HepG2 (cell line): ENCODE data around the gene NDUFAF5. TPM values are rescaled to one million over a fixed set of nuclear protein-coding genes. Genes with fewer than 3 reads are reported as not detected.
A peak's percentile ranks its signal among the peaks of the same experiment; 100 is the strongest.

Experiments
- BCL6 ChIP-seq: IDR thresholded peaks from 2 replicates; pipeline ENCODE4 v1.6.1; 2016; ENCODE audit warnings: missing genetic modification reagents, missing compliant biosample characterization
- CREB1 ChIP-seq, 2 experiments: fragments of 450-650 bp in 1 of 2; IDR thresholded peaks; 2 replicates each; pipeline ENCODE4 v1.6.1; 2016 to 2017; ENCODE audit warnings: control low read depth in 1 of 2, mild to moderate bottlenecking in 1 of 2, missing compliant biosample characterization in 1 of 2, missing genetic modification characterization in 1 of 2
- GABPB1 ChIP-seq: IDR thresholded peaks from 2 replicates; pipeline ENCODE4 v1.6.1; 2016; ENCODE audit warnings: mild to moderate bottlenecking, missing genetic modification reagents, moderate library complexity, missing compliant biosample characterization
- HMGXB3 ChIP-seq: sonication (generic); formaldehyde crosslinking; IDR thresholded peaks from 2 replicates; pipeline ENCODE4 v1.4.0; 2020; ENCODE audit warnings: missing genetic modification reagents, borderline replicate concordance
- MAFG ChIP-seq: sonication (generic); formaldehyde crosslinking; IDR thresholded peaks from 2 replicates; pipeline ENCODE4 v1.5.1; 2020; ENCODE audit warnings: mild to moderate bottlenecking, missing genetic modification reagents
- MXD4 ChIP-seq: IDR thresholded peaks from 2 replicates; pipeline ENCODE4 v1.6.1; 2016; ENCODE audit warnings: mild to moderate bottlenecking, missing biosample characterization, missing genetic modification reagents
- SOX13 ChIP-seq, 3 experiments: fragments of 450-650 bp in 1 of 3; sonication (generic) in 1 of 3; formaldehyde crosslinking in 1 of 3; IDR thresholded peaks in 2 of 3; conservative IDR thresholded peaks in 1 of 3; 2 replicates each; pipeline versions ENCODE4 v1.5.0 to v1.6.1; 2016 to 2020; ENCODE audit warnings: antibody characterized with exemption in 1 of 3, mild to moderate bottlenecking in 1 of 3, missing compliant biosample characterization in 1 of 3, missing genetic modification reagents in 1 of 3, moderate library complexity in 1 of 3
- SP2 ChIP-seq: sonication (generic); formaldehyde crosslinking; IDR thresholded peaks from 2 replicates; pipeline ENCODE4 v1.5.1; 2020; ENCODE audit warnings: mild to moderate bottlenecking, missing genetic modification reagents
- ZBTB38 ChIP-seq: sonication (generic); formaldehyde crosslinking; IDR thresholded peaks from 2 replicates; pipeline ENCODE4 v1.5.1; 2020; ENCODE audit warnings: mild to moderate bottlenecking, missing genetic modification reagents
- ZNF136 ChIP-seq: sonication (generic); formaldehyde crosslinking; IDR thresholded peaks from 2 replicates; pipeline ENCODE4 v1.8.1; 2022; ENCODE audit warnings: low read depth, mild to moderate bottlenecking, moderate library complexity, missing genetic modification reagents
- ZNF383 ChIP-seq: sonication (generic); formaldehyde crosslinking; IDR thresholded peaks from 2 replicates; pipeline ENCODE4 v1.4.0; 2020; ENCODE audit warnings: missing genetic modification reagents, mild to moderate bottlenecking, borderline replicate concordance
- ZNF496 ChIP-seq: sonication (generic); formaldehyde crosslinking; IDR thresholded peaks from 2 replicates; pipeline ENCODE4 v1.8.1; 2023; ENCODE audit warnings: mild to moderate bottlenecking, moderate library complexity, missing genetic modification reagents; ENCODE audit not compliant: insufficient replicate concordance
- ZNF83 ChIP-seq: sonication (generic); formaldehyde crosslinking; IDR thresholded peaks from 2 replicates; pipeline ENCODE4 v1.4.0; 2020; ENCODE audit warnings: missing genetic modification reagents, mild to moderate bottlenecking, borderline replicate concordance
- ZNF839 ChIP-seq: sonication (generic); formaldehyde crosslinking; IDR thresholded peaks from 2 replicates; pipeline ENCODE4 v1.4.0; 2020; ENCODE audit warnings: missing genetic modification reagents, mild to moderate bottlenecking, borderline replicate concordance
- polyA plus RNA-seq, 8 experiments: library from polyadenylated mRNA; depleted of rRNA in 3 of 8; stranded (reverse) in 7 of 8; unstranded in 1 of 8; fragments of >200 nt; fragmentation: Illumina TruSeq in 4 of 8; extraction: Trizol in 4 of 8; gene quantifications; 2 replicates each; pipeline versions ENCODE4 v1.2.1 to v1.2.3, GENCODE V29; 2011 to 2016; ENCODE audit warnings: low read depth in 4 of 8, missing spikeins in 1 of 8, mixed read lengths in 1 of 8; ENCODE audit not compliant: insufficient read depth in 1 of 8
- total RNA-seq, 5 experiments: library from RNA; depleted of rRNA; stranded (reverse); fragments of >200 nt; fragmentation: Illumina TruSeq; extraction: Trizol; gene quantifications; 2 replicates each; pipeline ENCODE4 v1.2.3, GENCODE V29; 2016; ENCODE audit warnings: low read depth in 1 of 5
- TF ChIP-seq, protein P1 (sequence below): sonication (generic); formaldehyde crosslinking; IDR thresholded peaks from 2 replicates; pipeline ENCODE4 v1.4.0; 2020; ENCODE audit warnings: missing genetic modification reagents, borderline replicate concordance
- TF ChIP-seq, protein P2 (sequence below): sonication (generic); formaldehyde crosslinking; IDR thresholded peaks from 2 replicates; pipeline ENCODE4 v1.8.1; 2023; ENCODE audit warnings: mild to moderate bottlenecking, missing genetic modification reagents
- TF ChIP-seq, protein P3 (sequence below): conservative IDR thresholded peaks from 2 replicates; pipeline ENCODE4 v1.6.1; 2018; ENCODE audit warnings: missing genetic modification reagents
- TF ChIP-seq, protein P4 (sequence below): sonication (generic); formaldehyde crosslinking; conservative IDR thresholded peaks from 2 replicates; pipeline ENCODE4 v1.4.0; 2020; ENCODE audit warnings: missing genetic modification reagents

The NDUFAF5 gene
- total and polyA plus RNA-seq, 2 of the 13 experiments (the other 11 are each of a cell fraction or from before 2014, with no cell fraction given) = 23.1 to 66.7 TPM

- peak; percentile 99 for TF ChIP-seq MXD4
- TF ChIP-seq HMGXB3 (CRISPR knock-in tag) = peak; percentile 91
- peak; percentile 89 for TF ChIP-seq CREB1 (IDR thresholded peaks at IDR 0.05)
- TF ChIP-seq CREB1 (CRISPR knock-in tag; IDR thresholded peaks at IDR 0.05) = peak; percentile 83
- TF ChIP-seq, protein P1, sequence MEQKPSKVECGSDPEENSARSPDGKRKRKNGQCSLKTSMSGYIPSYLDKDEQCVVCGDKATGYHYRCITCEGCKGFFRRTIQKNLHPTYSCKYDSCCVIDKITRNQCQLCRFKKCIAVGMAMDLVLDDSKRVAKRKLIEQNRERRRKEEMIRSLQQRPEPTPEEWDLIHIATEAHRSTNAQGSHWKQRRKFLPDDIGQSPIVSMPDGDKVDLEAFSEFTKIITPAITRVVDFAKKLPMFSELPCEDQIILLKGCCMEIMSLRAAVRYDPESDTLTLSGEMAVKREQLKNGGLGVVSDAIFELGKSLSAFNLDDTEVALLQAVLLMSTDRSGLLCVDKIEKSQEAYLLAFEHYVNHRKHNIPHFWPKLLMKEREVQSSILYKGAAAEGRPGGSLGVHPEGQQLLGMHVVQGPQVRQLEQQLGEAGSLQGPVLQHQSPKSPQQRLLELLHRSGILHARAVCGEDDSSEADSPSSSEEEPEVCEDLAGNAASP (CRISPR knock-in tag) = peak; percentile 93
- TF ChIP-seq ZNF839 (CRISPR knock-in tag) = no peak; the same call in 1 of the 2 replicates
- TF ChIP-seq, protein P2, sequence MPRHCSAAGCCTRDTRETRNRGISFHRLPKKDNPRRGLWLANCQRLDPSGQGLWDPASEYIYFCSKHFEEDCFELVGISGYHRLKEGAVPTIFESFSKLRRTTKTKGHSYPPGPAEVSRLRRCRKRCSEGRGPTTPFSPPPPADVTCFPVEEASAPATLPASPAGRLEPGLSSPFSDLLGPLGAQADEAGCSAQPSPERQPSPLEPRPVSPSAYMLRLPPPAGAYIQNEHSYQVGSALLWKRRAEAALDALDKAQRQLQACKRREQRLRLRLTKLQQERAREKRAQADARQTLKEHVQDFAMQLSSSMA (CRISPR knock-in tag) = peak; percentile 87
- peak; percentile 63 for TF ChIP-seq SP2
- TF ChIP-seq, protein P3, sequence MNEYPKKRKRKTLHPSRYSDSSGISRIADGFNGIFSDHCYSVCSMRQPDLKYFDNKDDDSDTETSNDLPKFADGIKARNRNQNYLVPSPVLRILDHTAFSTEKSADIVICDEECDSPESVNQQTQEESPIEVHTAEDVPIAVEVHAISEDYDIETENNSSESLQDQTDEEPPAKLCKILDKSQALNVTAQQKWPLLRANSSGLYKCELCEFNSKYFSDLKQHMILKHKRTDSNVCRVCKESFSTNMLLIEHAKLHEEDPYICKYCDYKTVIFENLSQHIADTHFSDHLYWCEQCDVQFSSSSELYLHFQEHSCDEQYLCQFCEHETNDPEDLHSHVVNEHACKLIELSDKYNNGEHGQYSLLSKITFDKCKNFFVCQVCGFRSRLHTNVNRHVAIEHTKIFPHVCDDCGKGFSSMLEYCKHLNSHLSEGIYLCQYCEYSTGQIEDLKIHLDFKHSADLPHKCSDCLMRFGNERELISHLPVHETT (CRISPR knock-in tag) = peak; percentile 88
- peak; percentile 88 for TF ChIP-seq GABPB1
- TF ChIP-seq MAFG = no peak
- TF ChIP-seq ZBTB38 (CRISPR knock-in tag) = peak; percentile 92
- peak; percentile 50 for TF ChIP-seq ZNF496 (CRISPR knock-in tag)
- TF ChIP-seq ZNF136 = peak; percentile 87
- peak; percentile 28; the same call in 1 of the 2 replicates for TF ChIP-seq ZNF83 (CRISPR knock-in tag)
- TF ChIP-seq, protein P4, sequence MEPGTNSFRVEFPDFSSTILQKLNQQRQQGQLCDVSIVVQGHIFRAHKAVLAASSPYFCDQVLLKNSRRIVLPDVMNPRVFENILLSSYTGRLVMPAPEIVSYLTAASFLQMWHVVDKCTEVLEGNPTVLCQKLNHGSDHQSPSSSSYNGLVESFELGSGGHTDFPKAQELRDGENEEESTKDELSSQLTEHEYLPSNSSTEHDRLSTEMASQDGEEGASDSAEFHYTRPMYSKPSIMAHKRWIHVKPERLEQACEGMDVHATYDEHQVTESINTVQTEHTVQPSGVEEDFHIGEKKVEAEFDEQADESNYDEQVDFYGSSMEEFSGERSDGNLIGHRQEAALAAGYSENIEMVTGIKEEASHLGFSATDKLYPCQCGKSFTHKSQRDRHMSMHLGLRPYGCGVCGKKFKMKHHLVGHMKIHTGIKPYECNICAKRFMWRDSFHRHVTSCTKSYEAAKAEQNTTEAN (CRISPR knock-in tag) = peak; percentile 89; the same call in 1 of the 2 replicates
- TF ChIP-seq ZNF383 (CRISPR knock-in tag) = no peak
- peak; percentile 77 for TF ChIP-seq BCL6 (CRISPR knock-in tag)
- no peak; the same call in 1 of the 2 replicates for TF ChIP-seq SOX13 (IDR thresholded peaks at IDR 0.05)
- TF ChIP-seq SOX13 (CRISPR knock-in tag; conservative IDR thresholded peaks at IDR 0.05 in 1 of 2, IDR thresholded peaks at IDR 0.05 in 1 of 2) = peak in 1 of 2 experiments; percentile 79; a peak in 2 of 4 replicates
Measured at GRCh38 chr20:13784893-13785715, at the start of gene NDUFAF5, which contains the start of gene ESF1 (continued).
